ENCODE results near the gene RHAG.

DNA sequence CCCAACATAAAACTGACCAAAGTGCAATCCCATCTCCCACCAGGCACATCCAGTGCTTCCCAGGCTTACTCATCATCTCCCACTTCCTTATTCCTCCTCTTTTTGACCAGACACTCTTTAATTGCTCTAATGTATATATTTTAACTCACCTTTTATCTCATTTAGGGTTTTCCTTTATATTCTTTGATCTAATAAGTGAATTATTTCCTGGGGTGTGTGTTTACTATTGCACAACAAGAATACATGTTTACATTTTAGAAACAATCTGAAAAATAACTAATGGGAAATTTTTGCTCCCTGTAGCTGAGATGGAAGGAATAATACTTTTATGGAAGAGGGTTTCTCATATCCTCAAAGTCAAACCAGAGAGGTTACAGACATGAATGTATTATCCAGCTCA is 18.4 kb downstream of the RHAG start:
- TF ChIP-seq, protein P1, sequence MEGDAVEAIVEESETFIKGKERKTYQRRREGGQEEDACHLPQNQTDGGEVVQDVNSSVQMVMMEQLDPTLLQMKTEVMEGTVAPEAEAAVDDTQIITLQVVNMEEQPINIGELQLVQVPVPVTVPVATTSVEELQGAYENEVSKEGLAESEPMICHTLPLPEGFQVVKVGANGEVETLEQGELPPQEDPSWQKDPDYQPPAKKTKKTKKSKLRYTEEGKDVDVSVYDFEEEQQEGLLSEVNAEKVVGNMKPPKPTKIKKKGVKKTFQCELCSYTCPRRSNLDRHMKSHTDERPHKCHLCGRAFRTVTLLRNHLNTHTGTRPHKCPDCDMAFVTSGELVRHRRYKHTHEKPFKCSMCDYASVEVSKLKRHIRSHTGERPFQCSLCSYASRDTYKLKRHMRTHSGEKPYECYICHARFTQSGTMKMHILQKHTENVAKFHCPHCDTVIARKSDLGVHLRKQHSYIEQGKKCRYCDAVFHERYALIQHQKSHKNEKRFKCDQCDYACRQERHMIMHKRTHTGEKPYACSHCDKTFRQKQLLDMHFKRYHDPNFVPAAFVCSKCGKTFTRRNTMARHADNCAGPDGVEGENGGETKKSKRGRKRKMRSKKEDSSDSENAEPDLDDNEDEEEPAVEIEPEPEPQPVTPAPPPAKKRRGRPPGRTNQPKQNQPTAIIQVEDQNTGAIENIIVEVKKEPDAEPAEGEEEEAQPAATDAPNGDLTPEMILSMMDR (IDR thresholded peaks at IDR 0.05): no peak
- no peak for TF ChIP-seq POLR2A (IDR thresholded peaks at IDR 0.05)
